IPS-18a (cell line): ENCODE measurements around the gene PHF24.
A peak's percentile ranks its signal among the peaks of the same experiment; 100 is the strongest.

ENCODE experiments used
- H3K27ac ChIP-seq: one replicate; pipeline ENCODE4 v1.5.1; 2013; ENCODE audit warnings: low read length
- H3K27me3 ChIP-seq: one replicate; pipeline ENCODE4 v1.6.1; 2013; ENCODE audit warnings: mild to moderate bottlenecking, low read length; ENCODE audit not compliant: control insufficient read depth, insufficient read depth
- H3K36me3 ChIP-seq: one replicate; pipeline ENCODE4 v1.6.1; 2013; ENCODE audit warnings: low read depth, low read length; ENCODE audit not compliant: control insufficient read depth
- H3K4me1 ChIP-seq: one replicate; pipeline ENCODE4 v1.6.1; 2013; ENCODE audit warnings: low read depth, low read length; ENCODE audit not compliant: control insufficient read depth
- H3K4me3 ChIP-seq: one replicate; pipeline ENCODE4 v1.5.1; 2013; ENCODE audit warnings: low read length
- H3K9ac ChIP-seq: one replicate; pipeline ENCODE4 v1.6.1; 2013; ENCODE audit warnings: mild to moderate bottlenecking, low read length, moderate library complexity
- H3K9me3 ChIP-seq: one replicate; pipeline ENCODE4 v1.6.1; 2013; ENCODE audit warnings: low read depth, low read length; ENCODE audit not compliant: control insufficient read depth

The PHF24 gene

DNA sequence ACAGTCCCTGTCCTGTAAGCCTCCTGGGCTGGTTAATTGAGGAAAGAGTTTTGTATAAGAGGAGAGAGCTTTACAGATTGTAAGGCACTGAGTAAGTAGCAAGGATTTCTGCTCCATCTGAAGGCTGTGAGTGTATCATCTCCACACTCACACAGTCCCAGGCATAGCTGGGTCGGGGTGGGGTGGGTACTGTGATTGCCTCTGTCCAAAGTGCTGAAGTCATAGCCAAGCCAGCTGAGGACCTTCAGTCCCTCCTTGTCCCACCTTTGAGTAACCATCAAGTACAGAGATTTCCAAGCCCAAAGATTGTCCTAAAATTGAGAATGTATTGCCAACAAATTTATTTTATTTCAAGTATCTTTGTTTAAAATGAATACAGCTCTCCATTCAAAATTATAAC is 26.0 kb downstream of the PHF24 start:
- Histone ChIP-seq H3K9ac (no peak overlapping the region), H3K4me3 (no peak overlapping the region)

DNA sequence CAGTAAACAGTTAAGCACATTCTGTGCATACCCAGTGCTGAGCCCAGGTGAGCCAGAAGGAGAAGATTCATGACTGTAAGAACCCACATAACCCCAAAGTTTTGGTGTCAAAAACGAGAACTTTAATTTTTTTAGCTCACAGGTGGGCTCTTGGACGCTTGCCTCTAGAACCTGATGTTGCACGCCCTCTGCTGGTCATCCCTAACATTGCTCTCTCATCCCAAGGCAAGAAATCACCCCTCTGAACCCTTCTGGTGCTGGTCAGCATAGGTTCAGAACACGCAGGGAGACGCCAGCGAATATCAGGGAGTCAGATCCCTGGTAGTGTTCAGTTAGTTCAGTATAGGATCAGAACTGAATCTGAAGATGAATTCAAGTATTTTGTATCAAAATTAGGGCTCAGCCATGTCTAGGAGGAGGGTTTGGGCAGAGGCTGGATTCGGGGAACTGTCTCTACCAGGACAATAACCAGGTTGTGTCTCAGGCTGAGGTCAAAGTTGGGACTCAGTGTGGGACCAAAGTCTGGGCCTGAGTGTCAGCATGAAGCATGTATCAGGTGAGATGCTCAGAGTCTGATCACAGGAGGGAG is 27.3 kb downstream of the PHF24 start:
- no peak overlapping the region for H3K27ac ChIP-seq
- H3K36me3 ChIP-seq = no peaks in the 10 kb centered on the region
- H3K4me3 ChIP-seq = no peak overlapping the region
- no peaks in the 10 kb centered on the region for H3K4me1 ChIP-seq
- H3K27me3 ChIP-seq = no peaks in the 10 kb centered on the region
- H3K9ac ChIP-seq = no peak overlapping the region
- no peaks in the 10 kb centered on the region for H3K9me3 ChIP-seq

More for the DNA sequence above, 26.0 kb downstream of the PHF24 start:
- Histone ChIP-seq H3K27me3 (no peaks in the 10 kb centered on the region), H3K27ac (no peak overlapping the region), H3K9me3 (no peaks in the 10 kb centered on the region), H3K4me1 (no peaks in the 10 kb centered on the region), H3K36me3 (no peaks in the 10 kb centered on the region)

DNA sequence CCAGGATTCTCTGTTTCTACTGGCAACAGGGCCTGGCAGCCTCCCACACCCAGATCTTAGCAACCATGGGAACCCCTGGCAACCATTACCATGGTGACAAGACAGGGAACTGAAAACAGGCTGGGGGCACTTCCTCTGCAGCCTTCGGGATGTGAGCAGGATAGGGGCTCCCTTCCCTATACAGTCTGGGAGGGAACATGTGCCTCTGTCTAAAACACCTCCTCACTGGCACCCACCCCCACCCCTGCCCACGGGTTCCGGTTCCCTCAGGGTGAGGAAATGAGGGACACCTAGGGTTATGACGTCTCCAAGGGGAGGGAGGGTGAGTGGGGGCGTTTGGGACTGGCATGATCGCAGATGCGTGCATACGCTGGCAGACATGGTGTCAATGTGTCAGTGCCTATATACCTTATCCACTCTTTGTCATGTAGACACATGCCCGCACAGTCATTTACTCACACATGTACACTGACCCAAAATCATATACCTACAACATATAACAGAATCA is 28.5 kb downstream of the PHF24 start:
- Histone ChIP-seq H3K9me3 (no peaks in the 10 kb centered on the region), H3K4me1 (peaks cover 5% of the 10 kb centered on the region), H3K36me3 (no peaks in the 10 kb centered on the region), H3K4me3 (no peak overlapping the region), H3K27ac (no peak overlapping the region), H3K27me3 (no peaks in the 10 kb centered on the region), H3K9ac (no peak overlapping the region)

DNA sequence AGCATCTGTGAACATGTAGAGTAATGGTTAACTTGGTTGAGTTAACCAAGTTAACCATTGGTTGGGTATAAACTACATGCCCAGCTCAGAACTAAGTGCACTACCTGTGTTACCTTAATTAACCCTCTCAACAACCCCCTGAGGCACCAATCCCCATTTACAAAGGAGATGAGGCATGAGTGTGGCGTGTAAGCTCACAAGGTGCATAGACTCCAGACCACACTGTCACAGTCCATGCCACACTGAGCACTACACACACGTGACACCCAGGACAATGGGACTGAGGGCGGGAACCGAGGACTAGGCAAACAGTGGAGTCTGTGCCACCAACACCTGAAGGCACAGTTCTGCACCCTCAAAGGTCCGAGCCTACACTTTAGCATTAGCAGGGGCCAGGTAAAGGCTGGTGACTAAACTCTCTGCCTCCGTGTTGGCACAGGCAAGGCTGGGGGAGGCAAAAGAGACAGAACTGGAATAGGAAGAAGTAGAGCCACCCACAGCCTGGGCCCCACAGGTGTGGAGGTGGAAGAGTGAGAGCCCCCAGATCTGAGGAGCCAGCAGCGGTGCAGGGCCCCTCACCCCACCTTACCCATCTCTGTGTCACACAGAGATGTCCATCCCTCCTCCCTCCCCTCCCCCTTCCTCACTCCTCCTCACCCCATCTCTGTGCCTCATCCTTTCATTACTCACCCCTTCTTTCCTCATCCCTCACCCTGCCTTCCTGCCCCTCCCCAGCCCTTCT is 29.2 kb downstream of the PHF24 start:
- peaks cover 13% of the 10 kb centered on the region for H3K4me1 ChIP-seq

DNA sequence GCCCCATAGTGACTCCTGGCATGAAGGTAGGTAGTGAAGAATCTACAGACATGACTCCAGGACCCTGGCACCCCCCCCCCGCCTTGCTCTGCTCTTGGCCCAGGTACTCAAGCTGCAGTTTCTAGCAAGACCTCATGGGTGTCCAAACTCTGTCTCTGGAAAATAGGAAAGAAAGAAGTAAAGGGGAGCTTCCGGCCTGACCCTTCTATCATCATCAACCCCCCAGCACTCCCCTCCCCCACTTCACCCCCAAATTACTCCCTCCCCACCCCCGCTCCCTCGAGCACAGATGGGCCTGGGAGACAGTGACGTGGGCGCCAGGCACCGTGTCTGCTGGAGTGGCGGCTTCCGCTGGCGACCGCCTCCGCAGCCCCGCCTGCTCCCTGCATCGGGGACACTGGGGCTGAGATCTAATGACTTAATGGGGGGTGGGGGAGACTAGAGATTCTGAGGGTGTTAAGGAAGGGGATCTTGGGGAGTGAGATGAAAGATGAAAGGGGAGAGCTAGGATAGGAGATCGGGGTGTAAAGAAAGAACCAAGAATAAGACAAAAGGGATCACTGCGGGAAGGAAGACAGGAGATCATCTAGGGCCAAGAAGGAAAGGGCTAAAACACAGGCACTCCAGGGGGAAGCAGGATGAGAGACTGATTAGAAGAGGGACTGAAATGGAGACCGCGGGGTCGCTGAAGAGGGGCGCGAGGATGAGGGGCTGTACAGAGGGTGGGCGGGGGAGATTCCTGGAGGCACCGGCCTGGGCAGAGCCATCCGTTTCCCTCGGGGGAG is 30.3 kb downstream of the PHF24 start:
- H3K9ac ChIP-seq = peak overlapping the region; percentile 68
- peaks cover 24% of the 10 kb centered on the region for H3K4me1 ChIP-seq

More for the DNA sequence above, 29.2 kb downstream of the PHF24 start:
- H3K9me3 ChIP-seq = no peaks in the 10 kb centered on the region
- H3K36me3 ChIP-seq = no peaks in the 10 kb centered on the region
- no peaks in the 10 kb centered on the region for H3K27me3 ChIP-seq
- H3K9ac ChIP-seq = no peak overlapping the region
- no peak overlapping the region for H3K27ac ChIP-seq
- H3K4me3 ChIP-seq = no peak overlapping the region

DNA sequence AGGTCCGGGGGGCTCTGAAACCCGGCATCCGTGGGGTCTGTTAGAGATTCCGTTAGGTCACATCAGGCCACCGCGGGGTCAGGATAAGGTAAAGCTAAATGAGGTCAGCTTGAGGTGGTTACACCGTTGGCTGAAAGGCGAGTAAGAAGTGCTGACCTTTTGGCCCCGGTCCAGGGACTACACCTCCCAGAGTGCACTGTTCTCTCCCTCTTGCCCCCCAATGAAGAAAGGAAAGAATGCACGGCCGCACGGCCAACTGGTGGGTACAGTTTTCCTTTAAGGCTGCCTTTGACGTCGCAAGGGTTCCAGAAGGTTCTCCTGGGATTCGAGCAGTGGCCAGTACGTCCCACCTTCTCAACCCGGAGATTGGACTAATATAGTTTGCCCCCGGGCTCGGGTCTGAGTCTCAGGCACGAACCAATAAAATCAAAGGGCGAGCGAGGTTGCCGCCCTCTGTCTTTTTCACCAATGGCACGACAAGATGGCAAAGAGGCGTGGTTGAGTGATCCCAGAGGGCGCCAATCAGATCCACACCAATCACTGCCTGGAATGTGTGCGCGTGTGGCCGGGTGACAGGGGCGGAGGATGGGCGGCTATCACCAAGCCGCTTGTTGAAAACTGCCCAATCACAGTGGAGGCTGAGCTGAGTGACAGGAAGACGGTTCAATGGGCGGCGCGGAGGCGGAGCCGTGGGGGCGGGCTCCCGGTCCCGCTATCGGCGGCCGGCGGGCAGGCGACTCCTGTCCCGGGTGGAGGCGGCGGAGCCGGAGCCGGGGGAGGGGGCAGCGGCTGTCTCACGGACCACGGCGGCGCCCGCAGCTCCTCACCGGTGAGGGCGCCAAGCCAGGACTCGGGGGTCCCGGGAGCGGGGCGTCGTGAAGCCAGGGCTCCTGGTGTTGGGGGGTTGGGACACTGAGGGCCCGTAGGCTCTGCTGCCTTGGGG is 31.2 kb downstream of the PHF24 start, which contains the start of gene DNAJB5:
Gene DNAJB5, plus strand, starts transcription at position 743 of the 943 bp plus-strand sequence. CDS start 886 bp downstream, outside the sequence.
- Histone ChIP-seq H3K9ac (peak within 1 kb of the TSS; percentile 85), H3K27ac (peak within 1 kb of the TSS; percentile 97), H3K9me3 (no peaks in the 10 kb centered on the region), H3K4me1 (peaks cover 32% of the 10 kb centered on the region), H3K36me3 (no peaks in the 10 kb centered on the region), H3K27me3 (no peaks in the 10 kb centered on the region), H3K4me3 (peak within 1 kb of the TSS; percentile 74)

More for the DNA sequence above, 30.3 kb downstream of the PHF24 start:
- H3K27ac ChIP-seq = peak overlapping the region; percentile 97
- no peaks in the 10 kb centered on the region for H3K27me3 ChIP-seq
- H3K36me3 ChIP-seq = no peaks in the 10 kb centered on the region
- H3K9me3 ChIP-seq = no peaks in the 10 kb centered on the region
- H3K4me3 ChIP-seq = peak overlapping the region; percentile 74

DNA sequence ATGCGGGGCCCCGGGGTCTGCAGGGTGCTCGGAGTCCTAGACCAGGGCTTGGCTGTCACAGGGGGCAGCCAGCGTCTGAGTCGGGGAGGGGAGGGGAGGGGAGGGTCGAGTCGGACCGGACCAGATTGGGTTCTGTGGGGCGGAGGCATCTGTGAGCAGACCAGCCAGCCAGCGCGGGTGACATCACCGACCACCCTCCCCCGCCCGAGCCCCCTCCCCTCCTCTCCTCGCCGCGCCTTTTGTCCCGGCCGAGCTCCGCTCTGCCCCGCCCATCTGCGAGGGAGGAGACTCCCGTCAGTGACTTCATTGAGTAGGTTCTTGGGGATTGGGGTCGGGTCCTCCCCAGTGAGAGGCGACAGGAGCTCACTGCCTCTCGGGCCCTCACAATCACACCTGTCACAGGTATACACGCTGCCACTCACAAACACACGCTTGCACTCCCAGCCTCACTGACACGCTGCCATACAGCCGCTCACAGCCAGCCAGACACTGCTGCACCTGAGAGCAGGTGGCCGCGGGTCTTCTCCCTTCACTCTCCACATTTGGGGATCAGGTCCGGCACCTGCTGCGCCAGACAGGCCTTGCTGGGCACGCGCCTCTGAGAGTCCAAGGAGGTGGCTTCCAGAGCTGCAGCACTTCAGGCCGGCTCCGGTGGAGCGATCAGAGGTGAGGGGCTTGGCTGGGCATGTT is 32.0 kb downstream of the PHF24 start:
- Histone ChIP-seq H3K9me3 (no peaks in the 10 kb centered on the region), H3K4me1 (peaks cover 38% of the 10 kb centered on the region), H3K27me3 (no peaks in the 10 kb centered on the region), H3K36me3 (peaks cover 6% of the 10 kb centered on the region), H3K9ac (peak overlapping the region; percentile 85), H3K27ac (peak overlapping the region; percentile 66), H3K4me3 (peak overlapping the region; percentile 74)

DNA sequence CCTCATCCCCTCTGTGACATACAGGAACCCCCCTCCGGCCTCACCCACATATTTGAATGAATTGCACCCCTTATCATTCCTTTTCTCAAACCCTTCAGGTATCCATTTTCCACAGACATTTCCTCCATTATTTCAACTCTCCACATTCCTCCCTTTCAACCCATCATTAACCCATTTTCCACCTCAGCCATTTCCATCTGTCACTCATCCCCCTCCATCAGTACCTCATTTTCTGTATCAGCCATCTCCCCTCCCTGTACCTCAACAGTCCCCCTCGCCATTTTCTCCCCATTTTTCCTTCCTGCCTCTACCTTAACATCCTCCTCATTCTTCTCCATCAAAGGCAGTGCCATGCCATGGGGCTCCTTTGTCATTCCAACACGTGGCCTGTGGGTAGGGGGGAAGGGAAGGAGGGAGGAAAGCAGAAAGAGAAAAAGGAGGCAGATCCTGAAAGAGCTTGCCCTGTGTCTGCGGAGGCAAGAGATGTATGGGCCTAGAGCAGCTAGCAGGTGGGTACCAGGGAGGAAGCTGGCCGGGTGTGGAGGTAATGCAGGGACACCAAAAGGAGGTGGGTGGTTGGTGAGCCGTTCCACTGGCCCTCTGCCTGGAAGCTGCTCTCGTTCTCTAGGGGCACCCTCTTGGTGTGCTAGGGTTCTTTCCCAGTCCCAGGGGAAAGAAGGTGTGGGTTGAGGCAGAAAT is 33.0 kb downstream of the PHF24 start:
- Histone ChIP-seq H3K4me1 (peaks cover 38% of the 10 kb centered on the region), H3K36me3 (peaks cover 16% of the 10 kb centered on the region), H3K4me3 (peak overlapping the region; percentile 74), H3K9ac (peak overlapping the region; percentile 85), H3K9me3 (no peaks in the 10 kb centered on the region), H3K27me3 (no peaks in the 10 kb centered on the region), H3K27ac (peak overlapping the region; percentile 66)

DNA sequence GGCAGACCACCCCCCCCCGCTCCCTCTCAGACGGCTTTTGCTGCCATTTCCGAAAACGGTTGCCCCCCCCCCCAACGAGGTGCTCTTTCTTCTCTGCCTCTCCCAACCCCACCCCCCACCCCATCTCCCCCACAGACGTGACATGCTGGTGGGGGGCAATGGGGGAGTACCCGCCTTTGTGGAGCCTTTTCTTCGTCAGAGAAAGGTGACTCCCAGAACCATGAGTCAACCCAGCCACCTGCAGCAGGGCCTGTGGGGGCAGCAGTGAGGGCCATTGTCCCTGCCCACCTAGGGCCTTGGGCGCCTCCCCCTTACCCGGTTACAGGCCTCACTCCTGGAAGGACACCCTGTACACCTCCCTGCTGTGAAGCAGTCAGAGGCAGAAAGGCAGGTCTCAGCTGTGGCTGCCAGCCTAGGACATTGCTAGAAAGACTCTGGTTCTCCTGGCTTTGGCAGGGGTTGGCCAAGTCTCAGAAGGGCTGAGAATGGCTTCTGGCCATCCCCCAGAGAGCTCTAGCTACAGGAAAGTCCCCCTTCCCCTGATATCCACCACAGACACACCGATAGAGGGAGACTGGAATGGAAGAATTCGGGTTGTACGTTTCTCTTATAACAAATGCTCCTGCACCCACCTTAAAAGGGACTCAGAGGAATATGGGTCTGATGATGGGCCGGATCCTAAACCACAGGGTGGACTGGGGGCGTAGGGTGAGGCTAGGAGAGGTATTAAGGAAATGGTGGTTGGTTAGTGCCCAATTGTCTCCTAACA is 33.7 kb downstream of the PHF24 start:
- Histone ChIP-seq H3K4me3 (peak overlapping the region; percentile 74), H3K4me1 (peaks cover 38% of the 10 kb centered on the region), H3K27me3 (no peaks in the 10 kb centered on the region), H3K27ac (peak overlapping the region; percentile 93), H3K9ac (peak overlapping the region; percentile 85), H3K9me3 (no peaks in the 10 kb centered on the region), H3K36me3 (peaks cover 23% of the 10 kb centered on the region)
